ENCODE data around the gene BRPF1. TPM values are rescaled to one million over a fixed set of nuclear protein-coding genes. Genes with fewer than 3 reads are reported as not detected.

The BRPF1 gene
- total and polyA plus RNA-seq, 4 donors = 10.4 to 18.9 (median 15.9) TPM

DNA sequence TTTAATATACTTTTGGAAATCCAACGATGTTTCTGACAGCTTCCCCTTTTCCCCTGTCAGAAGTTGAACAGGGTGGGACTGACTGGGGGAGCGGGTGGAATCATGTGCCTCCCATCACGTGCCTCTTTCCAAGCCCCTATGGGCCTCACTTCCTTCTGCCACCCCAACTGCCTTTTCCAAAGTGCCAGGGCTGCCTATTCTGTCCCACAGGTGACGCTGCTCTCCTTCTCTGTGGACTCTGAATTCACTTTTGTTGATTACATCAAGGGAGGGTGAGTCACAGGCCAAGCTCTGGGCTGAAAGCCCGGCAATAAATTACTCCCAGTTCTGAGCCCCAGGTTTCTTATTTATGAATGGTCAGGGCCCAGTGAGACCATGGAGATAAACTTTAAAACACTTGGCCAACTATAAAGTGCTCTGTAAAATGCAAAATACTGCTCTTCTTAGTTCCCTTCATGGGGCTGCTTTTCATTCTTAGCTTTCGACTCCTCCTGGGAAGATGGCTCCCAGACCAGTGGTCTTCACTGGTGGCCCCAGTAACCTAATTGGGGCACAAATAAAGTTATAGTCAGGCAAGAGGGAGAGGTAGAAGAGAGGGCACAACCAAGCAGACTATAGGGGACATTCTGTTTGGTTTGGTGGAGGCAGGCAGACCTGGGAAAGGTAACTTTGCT lies 15.6 kb upstream of the BRPF1 start:
- DNase-seq (ENCODE audit: low read depth in 4 of 6, low spot score in 6 of 6) = peak in 1 of 6 donors; percentile 41
- Histone ChIP-seq H3K9me3 (ENCODE audit: control insufficient read depth, insufficient read depth, low read length) (no peaks in the 10 kb centered on the region), H3K27ac (ENCODE audit: low read depth, low read length) (no peak overlapping the region), H3K36me3 (ENCODE audit: control insufficient read depth, insufficient read depth, low read length) (no peaks in the 10 kb centered on the region), H3K27me3 (ENCODE audit: control insufficient read depth, insufficient read depth, low read length) (no peaks in the 10 kb centered on the region), H3K4me1 (ENCODE audit: control insufficient read depth, insufficient read depth, low read length) (no peaks in the 10 kb centered on the region), H3K4me3 (ENCODE audit: low read depth, low read length) (no peak overlapping the region)
- WGBS (ENCODE audit: insufficient coverage) = 60% methylated on average over 4 of the region's 6 CpGs

DNA sequence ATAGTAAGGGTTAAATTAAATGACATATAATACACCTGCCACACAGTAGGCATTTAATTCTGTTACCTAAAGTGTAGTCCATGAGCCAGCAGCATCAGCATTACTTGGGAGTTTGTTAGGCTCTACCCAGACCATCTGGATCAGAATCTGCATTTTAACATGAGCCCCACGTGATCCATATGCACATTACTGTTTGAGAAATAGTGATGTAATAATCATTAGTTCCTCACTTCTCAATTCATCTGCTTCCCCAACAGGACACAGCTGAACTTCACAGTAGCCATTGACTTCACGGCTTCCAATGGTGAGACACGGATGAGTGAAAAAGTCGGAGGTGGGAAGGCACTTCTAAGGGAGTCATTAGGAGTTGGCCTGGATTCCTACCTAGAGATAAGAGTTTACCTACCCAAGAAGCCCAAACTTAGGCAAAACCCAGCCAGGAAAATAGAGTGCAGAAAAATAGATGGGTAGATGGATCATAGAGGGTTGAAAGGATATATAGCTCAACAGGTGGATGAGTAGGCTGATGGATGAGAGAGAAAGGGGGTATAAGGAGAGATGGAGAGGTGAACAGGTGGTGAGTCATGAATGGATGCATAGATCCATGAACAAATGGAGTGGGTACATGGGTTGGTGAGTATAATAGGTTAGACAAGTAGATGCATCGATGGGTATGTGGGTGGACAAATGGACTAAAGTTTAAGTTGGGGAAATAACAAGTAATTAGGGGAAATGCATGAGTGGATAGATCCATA lies 14.6 kb upstream of the BRPF1 start:
- Histone ChIP-seq H3K9me3 (ENCODE audit: control insufficient read depth, insufficient read depth, low read length) (no peaks in the 10 kb centered on the region), H3K4me3 (ENCODE audit: low read depth, low read length) (no peak overlapping the region), H3K27me3 (ENCODE audit: control insufficient read depth, insufficient read depth, low read length) (no peaks in the 10 kb centered on the region), H3K4me1 (ENCODE audit: control insufficient read depth, insufficient read depth, low read length) (no peaks in the 10 kb centered on the region), H3K36me3 (ENCODE audit: control insufficient read depth, insufficient read depth, low read length) (no peaks in the 10 kb centered on the region), H3K27ac (ENCODE audit: low read depth, low read length) (no peak overlapping the region)
- DNase-seq (ENCODE audit: low read depth in 4 of 6, low spot score in 6 of 6) = no peak
- WGBS (ENCODE audit: insufficient coverage) = 70% methylated on average over 1 of the region's 5 CpGs

DNA sequence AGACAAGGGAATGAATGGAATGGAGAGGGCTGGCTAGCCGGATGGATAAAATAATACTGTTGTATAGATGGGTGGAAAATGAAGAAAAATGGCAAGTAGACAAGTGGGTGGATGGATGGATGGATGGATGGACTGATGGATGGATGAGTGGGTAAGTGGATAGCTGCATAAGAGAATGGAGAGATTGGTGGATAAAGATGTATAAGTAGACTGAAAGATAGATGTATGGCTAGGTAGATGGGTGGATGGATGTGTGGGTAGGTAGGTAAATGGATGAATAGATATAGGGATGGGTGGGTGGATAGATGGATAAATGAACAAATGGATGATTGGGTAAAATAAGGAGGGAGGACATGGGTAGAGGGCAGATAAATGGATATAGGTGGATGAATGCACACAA lies 14.0 kb upstream of the BRPF1 start:
- Histone ChIP-seq H3K36me3 (ENCODE audit: control insufficient read depth, insufficient read depth, low read length) (no peaks in the 10 kb centered on the region), H3K9me3 (ENCODE audit: control insufficient read depth, insufficient read depth, low read length) (no peaks in the 10 kb centered on the region), H3K27me3 (ENCODE audit: control insufficient read depth, insufficient read depth, low read length) (no peaks in the 10 kb centered on the region), H3K4me3 (ENCODE audit: low read depth, low read length) (no peak overlapping the region), H3K27ac (ENCODE audit: low read depth, low read length) (no peak overlapping the region), H3K4me1 (ENCODE audit: control insufficient read depth, insufficient read depth, low read length) (no peaks in the 10 kb centered on the region)
- DNase-seq (ENCODE audit: low read depth in 4 of 6, low spot score in 6 of 6) = no peak
- WGBS (ENCODE audit: insufficient coverage) = 94% methylated on average over 1 of the region's 1 CpG

DNA sequence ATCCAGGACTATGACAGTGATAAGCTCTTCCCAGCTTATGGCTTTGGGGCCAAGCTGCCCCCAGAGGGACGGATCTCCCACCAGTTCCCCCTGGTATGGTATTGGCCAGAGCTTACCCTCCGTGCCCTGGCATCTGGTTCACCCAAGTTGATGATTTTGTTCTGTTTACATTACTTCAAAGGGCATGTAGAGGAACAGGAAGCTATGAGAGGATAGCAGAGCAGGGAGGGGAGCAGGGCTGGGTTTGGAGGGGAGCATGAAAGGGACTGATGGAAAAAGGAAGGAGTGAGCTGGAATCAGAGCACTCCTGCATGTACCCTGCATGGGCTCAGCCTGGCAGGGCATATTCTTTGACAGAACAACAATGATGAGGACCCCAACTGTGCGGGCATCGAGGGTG lies 13.4 kb upstream of the BRPF1 start:
- Histone ChIP-seq H3K27me3 (ENCODE audit: control insufficient read depth, insufficient read depth, low read length) (no peaks in the 10 kb centered on the region), H3K9me3 (ENCODE audit: control insufficient read depth, insufficient read depth, low read length) (no peaks in the 10 kb centered on the region), H3K27ac (ENCODE audit: low read depth, low read length) (no peak overlapping the region), H3K4me1 (ENCODE audit: control insufficient read depth, insufficient read depth, low read length) (no peaks in the 10 kb centered on the region), H3K4me3 (ENCODE audit: low read depth, low read length) (no peak overlapping the region), H3K36me3 (ENCODE audit: control insufficient read depth, insufficient read depth, low read length) (no peaks in the 10 kb centered on the region)
- 67% methylated on average over 4 of the region's 4 CpGs for WGBS (ENCODE audit: insufficient coverage)
- no peak for DNase-seq (ENCODE audit: low read depth in 4 of 6, low spot score in 6 of 6)

DNA sequence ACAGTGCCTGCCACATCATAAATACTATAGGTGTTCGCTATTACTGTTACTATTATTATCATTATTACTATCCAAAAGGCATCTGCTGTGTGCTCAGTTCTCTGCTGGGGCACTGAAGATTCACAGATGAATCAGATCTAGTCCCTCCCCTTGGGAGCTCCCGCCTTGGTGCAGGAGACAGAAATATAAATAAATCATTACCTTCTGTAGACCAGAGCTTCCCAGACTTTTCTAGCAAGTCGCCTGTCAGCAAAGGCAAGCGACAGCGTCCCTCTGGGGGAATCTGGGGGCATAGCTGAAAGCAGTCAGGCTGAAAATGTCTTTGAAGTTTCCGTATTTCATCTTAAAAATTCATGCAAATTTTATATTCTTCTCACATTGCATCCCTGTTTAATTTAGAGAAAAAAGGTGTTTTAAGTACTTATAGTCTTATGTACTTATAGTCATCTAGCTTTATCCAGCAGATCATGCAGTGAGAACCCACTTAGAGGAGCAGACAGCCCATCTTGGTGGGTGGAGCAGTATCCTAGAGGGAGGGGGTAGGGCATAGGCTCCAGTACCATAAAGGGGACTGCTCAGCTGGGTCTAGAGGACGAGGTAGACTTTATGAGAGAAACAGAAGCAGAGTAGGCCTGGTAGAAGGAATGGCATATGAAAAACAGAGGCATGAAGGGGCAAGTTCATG lies 10.4 kb upstream of the BRPF1 start:
- 10% methylated on average over 2 of the region's 7 CpGs for WGBS (ENCODE audit: insufficient coverage)
- Histone ChIP-seq H3K27me3 (ENCODE audit: control insufficient read depth, insufficient read depth, low read length) (peaks cover 1% of the 10 kb centered on the region), H3K4me3 (ENCODE audit: low read depth, low read length) (no peak overlapping the region), H3K4me1 (ENCODE audit: control insufficient read depth, insufficient read depth, low read length) (no peaks in the 10 kb centered on the region), H3K36me3 (ENCODE audit: control insufficient read depth, insufficient read depth, low read length) (no peaks in the 10 kb centered on the region), H3K27ac (ENCODE audit: low read depth, low read length) (no peak overlapping the region), H3K9me3 (ENCODE audit: control insufficient read depth, insufficient read depth, low read length) (no peaks in the 10 kb centered on the region)
- peak in 1 of 6 donors; percentile 23 for DNase-seq (ENCODE audit: low read depth in 4 of 6, low spot score in 6 of 6)

DNA sequence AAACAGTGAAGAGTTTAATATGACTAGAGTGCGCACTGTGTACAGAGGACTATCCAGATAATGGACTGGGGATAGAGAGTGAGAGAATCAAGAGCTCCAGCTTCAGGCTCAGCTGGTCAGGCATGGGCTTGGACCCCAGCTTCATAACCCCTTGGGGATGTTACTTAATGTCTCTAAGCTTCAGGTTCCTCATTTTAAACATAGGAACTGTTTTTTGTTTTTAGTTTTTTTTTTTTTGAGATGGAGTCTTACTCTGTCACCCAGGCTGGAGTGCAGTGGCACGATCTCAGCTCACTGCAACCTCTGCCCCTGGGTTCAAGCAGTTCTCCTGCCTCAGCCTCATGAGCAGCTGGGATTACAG lies 9.9 kb upstream of the BRPF1 start:
- Histone ChIP-seq H3K9me3 (ENCODE audit: control insufficient read depth, insufficient read depth, low read length) (no peaks in the 10 kb centered on the region), H3K36me3 (ENCODE audit: control insufficient read depth, insufficient read depth, low read length) (no peaks in the 10 kb centered on the region), H3K4me3 (ENCODE audit: low read depth, low read length) (no peak overlapping the region), H3K27me3 (ENCODE audit: control insufficient read depth, insufficient read depth, low read length) (peaks cover 4% of the 10 kb centered on the region), H3K4me1 (ENCODE audit: control insufficient read depth, insufficient read depth, low read length) (no peaks in the 10 kb centered on the region), H3K27ac (ENCODE audit: low read depth, low read length) (no peak overlapping the region)
- 86% methylated on average over 2 of the region's 2 CpGs for WGBS (ENCODE audit: insufficient coverage)
- DNase-seq (ENCODE audit: low read depth in 4 of 6, low spot score in 6 of 6) = no peak

DNA sequence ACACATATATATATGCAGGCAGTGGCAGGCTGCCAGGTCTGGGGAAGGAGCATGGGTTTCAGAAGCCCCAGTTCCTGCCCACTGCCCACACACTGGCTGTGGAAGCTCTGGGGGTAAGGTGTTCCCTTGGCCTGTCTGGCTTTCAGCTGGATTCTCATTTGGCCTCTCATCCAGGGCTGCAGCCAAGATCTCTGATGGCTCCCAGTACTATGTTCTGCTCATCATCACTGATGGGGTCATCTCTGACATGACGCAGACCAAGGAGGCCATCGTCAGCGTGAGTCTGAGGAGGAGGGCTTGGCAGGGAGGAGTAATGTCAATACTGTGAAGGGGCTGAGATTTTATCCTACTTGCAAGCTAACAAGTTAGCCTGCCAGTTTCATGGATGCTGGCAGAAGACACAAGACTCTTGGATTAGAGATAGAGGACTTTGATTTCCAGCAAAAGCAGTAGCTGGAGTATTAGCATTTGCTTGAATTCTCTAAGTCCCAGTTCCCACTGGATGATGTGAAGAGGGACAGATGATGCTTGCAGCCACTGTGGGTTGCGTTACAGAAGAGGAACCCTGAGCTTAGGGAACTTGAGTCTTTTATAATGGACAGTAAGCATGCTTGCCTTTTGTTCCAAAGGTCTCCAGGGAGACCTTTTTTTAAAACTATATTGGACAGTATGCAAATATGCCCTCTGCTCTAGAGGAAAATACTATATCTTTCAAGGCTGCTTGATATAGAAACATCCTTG lies 5.6 kb upstream of the BRPF1 start:
- H3K4me3 ChIP-seq (ENCODE audit: low read depth, low read length) = no peak overlapping the region
- no peak for DNase-seq (ENCODE audit: low read depth in 4 of 6, low spot score in 6 of 6)
- H3K36me3 ChIP-seq (ENCODE audit: control insufficient read depth, insufficient read depth, low read length) = no peaks in the 10 kb centered on the region
- 85% methylated on average over 4 of the region's 4 CpGs for WGBS (ENCODE audit: insufficient coverage)
- H3K27me3 ChIP-seq (ENCODE audit: control insufficient read depth, insufficient read depth, low read length) = peaks cover 4% of the 10 kb centered on the region
- H3K27ac ChIP-seq (ENCODE audit: low read depth, low read length) = no peak overlapping the region
- no peaks in the 10 kb centered on the region for H3K9me3 ChIP-seq (ENCODE audit: control insufficient read depth, insufficient read depth, low read length)
- peaks cover 4% of the 10 kb centered on the region for H3K4me1 ChIP-seq (ENCODE audit: control insufficient read depth, insufficient read depth, low read length)

DNA sequence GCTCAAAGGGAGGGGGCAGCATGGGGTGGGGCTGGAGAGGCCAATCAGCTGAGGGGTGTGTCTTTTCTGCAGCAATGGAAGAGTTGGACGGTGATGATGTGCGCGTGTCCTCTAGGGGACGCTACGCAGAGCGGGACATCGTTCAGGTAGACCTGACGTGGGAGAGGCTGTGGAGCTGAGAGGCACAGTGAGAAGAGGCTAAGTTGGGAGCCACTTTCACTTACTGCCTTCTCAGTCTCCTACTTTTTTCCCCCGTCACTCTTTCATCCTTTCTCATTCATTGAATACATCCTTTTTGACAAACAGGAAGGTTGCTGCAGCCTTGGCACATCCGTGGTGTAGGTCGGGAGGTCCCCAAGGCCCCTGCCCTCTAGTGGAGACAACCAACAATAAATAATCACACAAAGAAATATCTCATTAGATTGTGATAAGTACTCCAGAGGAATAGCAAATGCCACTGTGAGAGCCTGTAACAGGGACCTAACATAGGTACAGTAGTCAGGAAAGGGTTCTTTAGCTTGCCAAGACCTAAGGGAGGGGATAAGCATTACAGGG lies 4.4 kb upstream of the BRPF1 start:
- Histone ChIP-seq H3K27ac (ENCODE audit: low read depth, low read length) (no peak overlapping the region), H3K27me3 (ENCODE audit: control insufficient read depth, insufficient read depth, low read length) (peaks cover 4% of the 10 kb centered on the region), H3K4me1 (ENCODE audit: control insufficient read depth, insufficient read depth, low read length) (peaks cover 5% of the 10 kb centered on the region), H3K36me3 (ENCODE audit: control insufficient read depth, insufficient read depth, low read length) (no peaks in the 10 kb centered on the region), H3K9me3 (ENCODE audit: control insufficient read depth, insufficient read depth, low read length) (no peaks in the 10 kb centered on the region), H3K4me3 (ENCODE audit: low read depth, low read length) (no peak overlapping the region)
- 1% methylated on average over 8 of the region's 11 CpGs for WGBS (ENCODE audit: insufficient coverage)
- no peak for DNase-seq (ENCODE audit: low read depth in 4 of 6, low spot score in 6 of 6)

DNA sequence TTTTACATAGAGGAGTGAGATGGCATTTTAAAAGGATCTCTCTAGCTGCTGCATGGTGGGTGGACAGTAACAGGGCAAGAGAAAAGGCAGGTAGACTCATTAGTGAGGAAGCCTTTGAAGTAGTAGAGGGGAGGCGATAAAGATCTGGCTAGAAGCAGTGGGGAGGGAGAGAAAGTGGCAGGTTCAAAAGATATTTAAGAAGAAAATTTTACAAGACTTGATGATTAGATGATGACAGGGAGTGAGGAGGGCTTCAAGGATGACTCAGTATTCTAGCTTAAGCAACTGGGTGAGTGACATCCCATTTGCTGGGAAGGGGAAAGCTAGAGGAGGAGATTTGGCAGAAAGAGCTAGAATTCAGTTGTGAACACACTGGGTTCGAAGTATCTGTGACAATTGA lies 3.8 kb upstream of the BRPF1 start:
- peaks cover 11% of the 10 kb centered on the region for H3K4me1 ChIP-seq (ENCODE audit: control insufficient read depth, insufficient read depth, low read length)
- no peak overlapping the region for H3K27ac ChIP-seq (ENCODE audit: low read depth, low read length)
- WGBS (ENCODE audit: insufficient coverage) = 83% methylated on average over 2 of the region's 2 CpGs
- H3K4me3 ChIP-seq (ENCODE audit: low read depth, low read length) = no peak overlapping the region
- H3K27me3 ChIP-seq (ENCODE audit: control insufficient read depth, insufficient read depth, low read length) = peaks cover 4% of the 10 kb centered on the region
- no peaks in the 10 kb centered on the region for H3K36me3 ChIP-seq (ENCODE audit: control insufficient read depth, insufficient read depth, low read length)
- no peaks in the 10 kb centered on the region for H3K9me3 ChIP-seq (ENCODE audit: control insufficient read depth, insufficient read depth, low read length)
- no peak for DNase-seq (ENCODE audit: low read depth in 4 of 6, low spot score in 6 of 6)

Data from spinal cord (tissue), 10 donors.